Subcutaneous adipose tissue (tissue), 4 donors: Measurements from ENCODE around the gene LMF2. TPM values are rescaled to one million over a fixed set of nuclear protein-coding genes. Genes with fewer than 3 reads are reported as not detected.

ENCODE experiments used
- total RNA-seq, 4 donors: library from RNA; depleted of rRNA; stranded (reverse); fragments of >200 nt; gene quantifications; one replicate each; pipeline ENCODE4 v1.1.0, GENCODE V29; 2016
- TF ChIP-seq, protein P1 (sequence below): fragments of 450-650 bp; IDR thresholded peaks from one replicate; pipeline ENCODE4 v1.5.1; 2016; ENCODE audit warnings: low read depth, mild to moderate bottlenecking, control low read depth, antibody characterized with exemption, moderate library complexity

LMF2 gene
- total RNA-seq, 4 donors from 2014 or later = 24.1 to 76.3 (median 37.0) TPM

DNA sequence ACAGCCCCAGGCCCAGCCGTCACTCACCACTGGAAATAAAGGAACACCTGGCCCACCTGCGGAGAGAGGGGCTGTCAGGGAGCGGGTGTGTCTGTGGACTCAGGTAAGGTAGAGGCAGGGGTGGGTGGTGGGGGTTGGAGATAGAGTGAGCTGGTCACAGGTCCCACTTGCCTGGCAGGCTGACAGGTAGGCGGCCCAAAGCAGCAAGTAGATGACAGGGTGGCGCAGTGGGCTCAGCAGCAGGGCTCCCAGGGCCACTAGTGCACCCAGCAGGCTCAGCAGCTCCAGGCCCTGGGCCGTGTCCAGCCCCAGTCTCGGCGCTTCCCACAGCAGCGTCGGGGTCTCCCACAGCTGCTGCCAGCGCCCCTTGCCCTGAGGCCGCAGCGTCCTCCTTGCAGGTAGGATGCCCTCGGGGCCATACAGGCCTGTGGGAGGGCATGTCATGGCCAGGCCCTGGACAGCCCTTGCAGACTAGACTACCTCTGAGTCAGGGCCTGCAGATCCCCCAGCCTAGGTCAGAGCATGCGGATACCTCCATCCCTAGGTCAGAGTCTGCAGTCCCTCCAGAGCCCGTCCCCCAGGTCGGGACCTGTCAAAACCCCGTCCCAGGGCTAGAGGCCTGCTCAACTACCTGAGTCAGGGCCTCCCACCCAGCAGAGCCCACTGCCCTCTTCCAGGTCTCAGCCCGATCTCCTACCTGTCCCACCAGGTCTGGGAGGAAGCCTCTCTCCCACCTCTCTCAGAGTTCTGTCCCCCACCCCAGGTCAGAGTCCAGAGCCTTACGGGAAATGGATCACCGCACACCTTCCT is 686 bp downstream of the LMF2 start:
- TF ChIP-seq, protein P1, sequence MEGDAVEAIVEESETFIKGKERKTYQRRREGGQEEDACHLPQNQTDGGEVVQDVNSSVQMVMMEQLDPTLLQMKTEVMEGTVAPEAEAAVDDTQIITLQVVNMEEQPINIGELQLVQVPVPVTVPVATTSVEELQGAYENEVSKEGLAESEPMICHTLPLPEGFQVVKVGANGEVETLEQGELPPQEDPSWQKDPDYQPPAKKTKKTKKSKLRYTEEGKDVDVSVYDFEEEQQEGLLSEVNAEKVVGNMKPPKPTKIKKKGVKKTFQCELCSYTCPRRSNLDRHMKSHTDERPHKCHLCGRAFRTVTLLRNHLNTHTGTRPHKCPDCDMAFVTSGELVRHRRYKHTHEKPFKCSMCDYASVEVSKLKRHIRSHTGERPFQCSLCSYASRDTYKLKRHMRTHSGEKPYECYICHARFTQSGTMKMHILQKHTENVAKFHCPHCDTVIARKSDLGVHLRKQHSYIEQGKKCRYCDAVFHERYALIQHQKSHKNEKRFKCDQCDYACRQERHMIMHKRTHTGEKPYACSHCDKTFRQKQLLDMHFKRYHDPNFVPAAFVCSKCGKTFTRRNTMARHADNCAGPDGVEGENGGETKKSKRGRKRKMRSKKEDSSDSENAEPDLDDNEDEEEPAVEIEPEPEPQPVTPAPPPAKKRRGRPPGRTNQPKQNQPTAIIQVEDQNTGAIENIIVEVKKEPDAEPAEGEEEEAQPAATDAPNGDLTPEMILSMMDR = no peak

GRCh38 chr22:50505776-50506610 is 1.5 kb downstream of the LMF2 start:
- TF ChIP-seq, protein P1 = no peak

- TF ChIP-seq, protein P1 = no peak
Observed at GRCh38 chr22:50505276-50505775, 2.2 kb downstream of the LMF2 start.

- TF ChIP-seq, protein P1 = no peak
Observed at GRCh38 chr22:50504369-50505211, 2.9 kb downstream of the LMF2 start.

GRCh38 chr22:50503475-50504145 is 3.9 kb downstream of the LMF2 start:
- TF ChIP-seq, protein P1 = no peak

- TF ChIP-seq, protein P1 = no peak
Observed at GRCh38 chr22:50502628-50503474, 4.7 kb downstream of the LMF2 start.
